NCI-H446 (cell line): ENCODE results near the gene BCKDK.

Experiments used
- DNase-seq, 2 experiments: peaks; one replicate each; lab custom pipeline; 2025; lab: John Stamatoyannopoulos, UW

The BCKDK gene

DNA sequence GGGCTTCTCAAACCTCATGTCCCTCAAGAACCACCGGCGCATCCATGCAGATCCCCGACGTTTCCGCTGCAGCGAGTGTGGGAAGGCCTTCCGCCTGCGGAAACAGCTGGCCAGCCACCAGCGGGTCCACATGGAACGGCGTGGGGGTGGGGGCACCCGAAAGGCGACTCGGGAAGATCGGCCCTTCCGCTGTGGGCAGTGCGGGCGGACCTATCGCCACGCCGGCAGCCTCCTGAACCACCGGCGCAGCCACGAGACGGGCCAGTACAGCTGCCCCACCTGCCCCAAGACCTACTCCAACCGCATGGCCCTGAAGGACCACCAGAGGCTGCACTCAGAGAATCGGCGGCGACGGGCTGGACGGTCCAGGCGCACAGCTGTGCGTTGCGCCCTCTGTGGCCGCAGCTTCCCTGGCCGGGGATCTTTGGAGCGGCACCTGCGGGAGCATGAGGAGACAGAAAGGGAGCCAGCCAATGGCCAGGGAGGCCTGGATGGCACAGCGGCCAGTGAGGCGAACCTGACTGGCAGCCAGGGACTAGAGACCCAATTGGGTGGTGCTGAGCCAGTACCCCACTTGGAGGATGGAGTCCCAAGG is 28.1 kb upstream of the BCKDK start:
- no peak for DNase-seq

DNA sequence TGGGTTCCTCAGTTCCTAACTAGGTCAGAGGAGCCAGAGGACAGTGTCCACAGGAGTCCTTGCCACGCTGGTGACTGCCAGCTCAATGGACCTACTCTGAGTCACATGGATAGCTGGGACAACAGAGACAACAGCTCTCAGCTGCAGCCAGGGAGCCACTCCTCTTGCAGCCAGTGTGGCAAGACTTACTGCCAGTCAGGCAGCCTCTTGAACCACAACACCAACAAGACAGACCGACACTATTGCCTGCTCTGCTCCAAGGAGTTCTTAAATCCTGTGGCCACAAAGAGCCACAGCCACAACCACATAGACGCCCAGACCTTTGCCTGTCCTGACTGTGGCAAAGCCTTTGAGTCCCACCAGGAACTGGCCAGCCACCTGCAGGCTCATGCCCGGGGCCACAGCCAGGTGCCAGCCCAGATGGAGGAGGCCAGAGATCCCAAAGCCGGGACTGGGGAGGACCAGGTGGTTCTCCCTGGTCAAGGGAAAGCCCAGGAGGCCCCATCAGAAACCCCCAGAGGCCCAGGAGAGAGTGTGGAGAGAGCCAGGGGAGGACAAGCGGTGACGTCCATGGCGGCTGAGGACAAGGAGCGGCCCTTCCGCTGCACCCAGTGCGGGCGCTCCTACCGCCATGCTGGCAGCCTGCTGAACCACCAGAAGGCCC is 27.3 kb upstream of the BCKDK start:
- no peak for DNase-seq

GRCh38 chr16:31081428-31082351 is 26.5 kb upstream of the BCKDK start:
- no peak for DNase-seq

GRCh38 chr16:31082368-31083045 is 25.7 kb upstream of the BCKDK start:
- no peak for DNase-seq

- no peak for DNase-seq
These were observed 25.1 kb upstream of the BCKDK start for GRCh38 chr16:31083081-31083480.

GRCh38 chr16:31083556-31083955 is 24.6 kb upstream of the BCKDK start:
- no peak for DNase-seq

GRCh38 chr16:31083981-31084380 is 24.2 kb upstream of the BCKDK start:
- DNase-seq, result no peak

DNA sequence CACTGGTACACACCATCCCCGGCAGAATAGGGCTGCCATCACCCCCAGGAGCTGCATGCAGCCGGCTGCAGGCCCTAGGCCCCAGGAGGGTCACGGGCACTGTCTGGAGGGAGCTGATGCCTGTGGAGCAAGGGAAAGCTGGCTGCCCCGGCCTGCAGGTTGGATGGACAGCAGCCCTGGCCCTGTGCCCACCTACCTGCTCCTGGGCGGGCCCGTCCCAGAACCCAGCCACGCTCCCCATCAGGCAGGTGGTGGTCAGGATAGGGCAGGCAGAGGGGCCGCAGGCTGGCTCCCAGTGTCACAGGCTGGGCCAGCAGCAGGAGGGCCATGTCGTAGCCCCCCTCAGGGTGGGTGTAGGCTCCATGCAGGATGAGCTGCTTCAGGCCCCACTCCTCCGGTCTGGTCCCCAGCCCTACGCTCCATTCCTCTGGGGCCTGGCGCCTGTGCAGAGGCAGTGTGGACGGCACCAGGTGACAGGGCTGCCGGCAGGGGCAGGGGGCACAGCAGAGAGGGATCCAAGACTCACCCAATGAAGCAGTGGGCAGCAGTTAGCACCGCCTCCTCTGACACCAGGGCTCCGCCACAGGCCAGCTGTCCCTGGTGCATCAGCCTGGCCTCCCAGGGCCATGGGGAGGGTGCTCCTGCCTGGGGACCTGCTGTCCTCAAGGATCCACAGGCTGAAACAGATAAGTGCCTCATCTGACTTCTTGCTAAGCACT is 23.4 kb upstream of the BCKDK start:
- DNase-seq, result no peak

DNA sequence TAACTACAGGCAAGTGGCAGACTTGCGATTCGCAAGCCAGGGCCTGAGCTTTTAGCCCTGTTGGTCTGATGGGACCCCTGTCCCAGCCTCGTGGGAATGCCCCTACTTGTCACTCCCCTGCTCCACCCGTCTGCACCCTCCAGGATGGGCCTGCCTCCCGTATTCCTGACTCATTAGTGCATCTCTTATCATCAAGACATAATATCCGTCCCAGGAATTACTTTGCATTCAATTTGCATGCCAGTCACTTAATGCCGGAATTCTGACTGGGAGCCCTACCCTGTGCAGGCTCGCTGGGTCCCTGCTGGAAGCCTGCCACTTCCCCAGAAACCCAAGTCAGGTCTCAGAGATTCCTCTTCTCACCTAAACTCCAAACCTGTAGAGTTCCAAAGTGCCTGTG is 22.8 kb upstream of the BCKDK start:
- DNase-seq, result no peak

DNA sequence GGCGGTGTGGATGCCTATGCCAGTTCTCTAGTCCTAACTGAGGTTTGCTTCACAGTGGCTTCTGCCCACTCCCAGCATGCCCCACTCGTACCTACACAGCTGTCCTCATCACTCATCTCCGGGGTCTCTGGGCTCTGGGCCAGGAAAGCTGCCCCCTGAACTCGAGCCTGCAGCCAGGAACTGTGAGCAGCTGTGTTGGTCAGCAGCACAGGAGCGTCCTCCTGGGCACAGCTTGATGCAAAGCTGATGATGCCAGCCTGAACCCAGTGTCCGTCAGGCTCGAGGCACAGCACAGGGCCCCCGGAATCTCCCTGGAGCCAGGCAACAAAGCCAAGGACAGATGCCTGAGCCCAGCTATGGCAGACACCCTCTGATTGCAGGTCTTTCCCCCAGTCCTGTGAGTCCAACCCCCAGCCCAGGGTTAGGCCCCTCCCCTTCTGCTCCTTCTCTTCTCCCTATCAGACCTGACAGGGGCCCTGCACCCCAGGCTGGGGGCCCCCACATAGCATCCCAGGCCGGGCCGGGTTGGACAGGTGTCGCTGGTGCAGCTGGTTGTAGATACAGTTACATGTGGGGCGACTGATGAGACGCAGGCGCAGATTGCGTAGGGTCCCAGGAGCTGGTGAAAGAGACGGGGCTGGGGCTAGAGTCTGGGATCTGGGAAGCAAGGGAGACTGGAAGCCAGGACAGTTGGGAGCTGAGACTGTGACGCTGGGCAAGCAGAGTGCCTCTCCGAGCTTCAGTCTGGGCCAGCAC is 22.1 kb upstream of the BCKDK start:
- DNase-seq, result no peak

DNA sequence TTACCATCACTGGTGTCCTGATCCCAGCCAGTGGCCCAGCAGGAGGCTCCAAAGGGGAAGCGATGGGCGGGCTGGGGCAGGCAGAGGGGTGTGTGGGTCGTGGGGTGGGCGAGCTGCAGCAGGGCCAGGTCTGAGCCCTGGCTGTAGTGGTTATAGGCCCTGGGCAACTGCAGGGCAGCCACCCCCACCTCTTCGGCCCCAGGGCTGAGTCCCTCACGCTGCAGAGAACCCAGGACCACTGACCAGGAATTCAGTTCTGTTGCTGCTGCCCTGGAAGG is 21.6 kb upstream of the BCKDK start:
- DNase-seq, result no peak

GRCh38 chr16:31087481-31087880 is 20.7 kb upstream of the BCKDK start:
- no peak for DNase-seq

GRCh38 chr16:31087971-31088370 is 20.2 kb upstream of the BCKDK start:
- DNase-seq, result no peak

- no peak for DNase-seq
These were observed 19.6 kb upstream of the BCKDK start, which contains the start of gene PRSS53 for GRCh38 chr16:31088459-31089183. Gene PRSS53 (minus strand): TSS chr16:31088943. CDS start chr16:31088809, 134 bp downstream.

DNA sequence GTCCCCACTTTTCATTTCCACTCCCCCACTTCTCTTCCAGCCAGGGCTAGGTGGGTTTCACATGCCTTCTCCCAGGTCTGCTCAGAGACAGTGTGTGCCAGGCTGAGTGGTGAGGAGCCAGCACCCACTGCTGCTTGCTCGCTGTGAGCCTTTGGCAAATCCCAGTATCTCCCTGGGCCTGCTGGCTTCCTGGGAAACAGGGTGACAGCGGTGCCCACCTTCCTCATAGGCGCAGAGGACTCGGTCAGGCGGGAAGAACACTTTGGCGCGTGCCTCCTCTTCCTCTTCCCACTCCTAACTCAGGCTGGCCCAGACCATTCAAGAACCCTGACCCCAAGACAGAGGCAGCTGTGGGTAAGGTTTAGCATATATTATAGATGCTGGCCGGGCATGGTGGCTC is 19.0 kb upstream of the BCKDK start:
- no peak for DNase-seq

- DNase-seq, result no peak
These were observed 17.6 kb upstream of the BCKDK start for GRCh38 chr16:31090540-31090939.

DNA sequence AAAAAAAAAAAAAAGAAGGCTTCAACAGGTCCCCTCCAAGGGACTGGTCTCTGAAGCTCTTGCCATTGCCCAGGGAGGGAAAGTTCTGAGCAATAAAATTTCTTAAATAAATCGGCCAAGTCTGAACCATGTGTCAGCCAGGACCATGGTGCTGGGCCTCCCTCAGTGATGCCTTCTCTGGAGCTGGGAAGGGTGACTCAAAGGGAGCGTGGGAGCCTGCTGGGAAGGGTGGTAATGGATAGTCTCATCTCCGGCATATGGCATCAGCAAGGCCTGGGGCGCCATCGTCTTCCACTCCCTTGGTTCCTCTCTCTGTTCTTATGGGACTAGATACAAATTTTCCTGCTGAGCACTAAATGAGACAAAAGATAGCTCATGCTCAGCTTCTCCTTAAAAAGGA is 15.9 kb upstream of the BCKDK start:
- no peak for DNase-seq

- DNase-seq, result no peak
These were observed 15.0 kb upstream of the BCKDK start for GRCh38 chr16:31093132-31093703.

- no peak for DNase-seq
These were observed 14.1 kb upstream of the BCKDK start for GRCh38 chr16:31094088-31094423.

GRCh38 chr16:31094424-31095120 is 13.6 kb upstream of the BCKDK start, which contains the start of gene VKORC1:
Gene VKORC1 (minus strand): TSS chr16:31094797. CDS start chr16:31094729, 68 bp downstream.
- DNase-seq, result peak; percentile 93 to 96
